Measurements from ENCODE around the gene CNNM2.

- TF ChIP-seq CTCF (IDR thresholded peaks at IDR 0.05) (no peak), POLR2AphosphoS5 (IDR thresholded peaks at IDR 0.05) (no peak)
Measured at GRCh38 chr10:102916173-102916572, 1.9 kb upstream of the CNNM2 start.

Data from prostate gland (tissue), 2 donors.